Heart left ventricle (tissue), 16 donors: ENCODE measurements around the gene TMEM150A. TPM values are rescaled to one million over a fixed set of nuclear protein-coding genes. Genes with fewer than 3 reads are reported as not detected.

Experiments
- ATAC-seq, 4 donors: fragments of 200-7000 bp; cut with Tn5 transposase; one replicate each; pipeline ENCODE4 v1.9.1; 2020 to 2022; ENCODE audit warnings: moderate library complexity in 4 of 4, mild to moderate bottlenecking in 3 of 4, moderate number of reproducible peaks in 1 of 4
- DNase-seq, 5 donors: peaks; one replicate each; pipeline ENCODE4 v3.0.0-alpha.2; 2020
- H3K27ac ChIP-seq, 12 donors: fragments of 200-600 bp; sonication (generic) in 4 of 12; one replicate each; pipeline versions ENCODE4 v1.5.0 to v1.8.0; 2016 to 2022; ENCODE audit warnings: mild to moderate bottlenecking in 2 of 12
- H3K27me3 ChIP-seq, 9 donors: fragments of 200-600 bp; sonication (generic) in 2 of 9; one replicate each; pipeline versions ENCODE4 v1.5.1 to v1.8.0; 2016 to 2022; ENCODE audit warnings: mild to moderate bottlenecking in 3 of 9
- H3K36me3 ChIP-seq, 9 donors: fragments of 200-600 bp; sonication (generic) in 2 of 9; one replicate each; pipeline versions ENCODE4 v1.5.0 to v1.8.0; 2018 to 2022; ENCODE audit warnings: mild to moderate bottlenecking in 2 of 9
- H3K4me1 ChIP-seq, 12 donors: fragments of 200-600 bp; sonication (generic) in 4 of 12; one replicate each; pipeline versions ENCODE4 v1.5.0 to v1.8.0; 2016 to 2022; ENCODE audit warnings: mild to moderate bottlenecking in 3 of 12
- H3K4me3 ChIP-seq, 12 donors: fragments of 200-600 bp; sonication (generic) in 4 of 12; one replicate each; pipeline versions ENCODE4 v1.5.0 to v1.8.0; 2017 to 2022; ENCODE audit warnings: mild to moderate bottlenecking in 9 of 12, moderate library complexity in 4 of 12
- H3K9me3 ChIP-seq, 12 donors: fragments of 200-600 bp; sonication (generic) in 4 of 12; one replicate each; pipeline versions ENCODE4 v1.5.0 to v1.8.0; 2016 to 2022; ENCODE audit warnings: mild to moderate bottlenecking in 1 of 12
- POLR2A ChIP-seq, 2 donors: fragments of 450-650 bp; IDR thresholded peaks; one replicate each; pipeline ENCODE4 v1.6.1; 2017; ENCODE audit warnings: antibody characterized with exemption in 2 of 2, mild to moderate bottlenecking in 2 of 2, moderate library complexity in 2 of 2
- WGBS, 4 donors: extraction: QIAGEN DNeasy Blood & Tissue Kit in 2 of 4; methylation state at CpG; one replicate each; pipeline versions ENCODE4 v1.1.5 to v1.1.7; 2013 to 2018; 5-methylcytosine and 5-hydroxymethylcytosine counted together
- intact Hi-C, 10 donors: fragments of 100-400 bp; cut with DNase I; formaldehyde crosslinking; loops; one replicate each; pipeline versions ENCODE4 v1.11.1 to v1.14.2; 2022
- polyA plus RNA-seq, 2 donors: library from polyadenylated mRNA; stranded (reverse); fragments of 200-250 nt; gene quantifications; one replicate each; pipeline ENCODE4 v1.2.3, GENCODE V29; 2013
- total RNA-seq, 9 donors: library from RNA; depleted of rRNA in 2 of 9; stranded (reverse); fragments of >200 nt in 2 of 9; fragmentation: NEBNext Ultra II Directional in 3 of 9; extraction: Animal tissue kit (Norgen Biotek cat#: 25700) in 3 of 9; gene quantifications; one replicate each; pipeline versions ENCODE4 v1.1.0 to v1.2.4, GENCODE V29; 2016 to 2023
- TF ChIP-seq, protein P1 (sequence below), 12 donors: fragments of 200-600 bp; sonication (generic) in 4 of 12; IDR thresholded peaks; one replicate each; pipeline versions ENCODE4 v1.5.0 to v1.8.0; 2018 to 2022; ENCODE audit warnings: antibody characterized with exemption in 12 of 12, mild to moderate bottlenecking in 5 of 12
- donor health status: ischemic (EF 13 %, LVEDD 7.1; RV severe dilation, severe dysfunction).
- donor health status: healthy with polysubstance abuse.
- donor health status: DM: no; HTN: yes; CAD: no.
- donor health status: DM: no; HTN: no; CAD: no.
- donor health status: ischemic (EF 25% LVEDD 6.9; RV normal size, moderate dysfunction).
- donor health status: ischemic (EF 25% LVEDD 5.7; RV mildly dilated, moderate dysfunction).
- donor health status: healthy.
- donor health status: DM: yes; HTN: yes; CAD: no.
- donor health status: ischemic (EF 35%, LVEDD 5.7; RV mildly dilated, moderate dysfunction).
- donor health status: nonischemic (EF 11% LVEDD 7.7; RV severe dilation, severe dysfunction).
- donor health status: DM: yes; HTN: yes; CAD: no.
- donor health status: PGD.
- donor health status: ischemic (EF 29% LVEDD 5.4; RV normal size, mild dysfunction).
- donor health status: nonischemic (EF 23%, LVEDD 6.1; RV moderate dilation, normal function).

Gene TMEM150A
- total and polyA plus RNA-seq, 11 donors: 6.4 to 20.8 (median 11.5) TPM

DNA sequence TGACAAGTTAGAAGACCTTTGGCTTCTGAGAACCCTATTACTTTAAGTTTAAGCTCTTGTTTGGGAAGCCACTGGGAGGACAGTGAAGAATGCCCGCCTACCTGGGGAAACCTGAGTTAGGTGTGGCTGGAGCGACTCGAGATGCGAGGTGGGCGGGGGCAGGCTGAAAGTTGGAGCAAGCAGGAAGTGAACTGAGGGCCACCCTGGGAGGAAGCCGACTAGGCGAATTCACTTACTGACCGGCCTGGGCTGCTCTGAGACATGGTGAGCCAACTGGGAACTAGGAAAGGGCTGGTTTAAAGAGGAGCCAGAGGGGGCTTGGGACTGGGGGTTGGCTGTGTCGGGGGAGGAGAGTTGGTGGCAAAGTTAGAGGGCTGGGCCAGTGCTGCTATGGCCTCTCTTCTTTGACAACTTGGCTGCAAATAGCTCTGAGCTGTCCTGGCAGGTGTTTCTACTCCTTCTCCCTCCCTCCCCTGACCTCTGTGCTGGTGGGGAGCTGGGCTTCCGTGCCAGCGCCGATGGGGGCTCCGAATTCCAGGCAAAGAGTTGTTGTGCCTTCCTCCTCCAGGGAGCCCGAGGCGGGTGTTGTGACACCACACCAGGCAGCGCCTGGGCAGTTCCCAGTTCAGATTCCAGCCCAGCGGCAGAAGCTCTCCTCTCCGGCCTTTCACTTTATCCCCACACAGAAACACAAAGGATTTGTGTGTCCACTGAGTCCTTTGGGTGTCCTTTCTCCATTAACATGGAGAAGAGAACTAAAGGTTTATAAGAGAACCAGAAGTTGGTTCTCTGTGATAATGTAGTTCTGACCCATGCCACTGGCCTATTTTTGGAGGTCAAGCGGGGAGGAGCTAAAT, 24.9 kb downstream of the TMEM150A start, which contains the start of gene VAMP8:
Gene VAMP8, plus strand, starts transcription at position 201 of the 857 bp plus-strand sequence. Its CDS starts 61 bp downstream, at position 262.
- Histone ChIP-seq H3K36me3 (peaks cover 0 to 11% (median 0%) of the 10 kb centered on the region in 9 donors), H3K4me3 (peak within 1 kb of the TSS in 9 of 12 donors; percentile 10 to 60 (median 29)), H3K9me3 (no peaks in the 10 kb centered on the region), H3K4me1 (peaks cover 0 to 45% (median 18%) of the 10 kb centered on the region in 12 donors), H3K27ac (peak within 1 kb of the TSS; percentile 41 to 90 (median 60)), H3K27me3 (no peaks in the 10 kb centered on the region)
- TF ChIP-seq POLR2A (IDR thresholded peaks at IDR 0.05): no peak
- TF ChIP-seq, protein P1, sequence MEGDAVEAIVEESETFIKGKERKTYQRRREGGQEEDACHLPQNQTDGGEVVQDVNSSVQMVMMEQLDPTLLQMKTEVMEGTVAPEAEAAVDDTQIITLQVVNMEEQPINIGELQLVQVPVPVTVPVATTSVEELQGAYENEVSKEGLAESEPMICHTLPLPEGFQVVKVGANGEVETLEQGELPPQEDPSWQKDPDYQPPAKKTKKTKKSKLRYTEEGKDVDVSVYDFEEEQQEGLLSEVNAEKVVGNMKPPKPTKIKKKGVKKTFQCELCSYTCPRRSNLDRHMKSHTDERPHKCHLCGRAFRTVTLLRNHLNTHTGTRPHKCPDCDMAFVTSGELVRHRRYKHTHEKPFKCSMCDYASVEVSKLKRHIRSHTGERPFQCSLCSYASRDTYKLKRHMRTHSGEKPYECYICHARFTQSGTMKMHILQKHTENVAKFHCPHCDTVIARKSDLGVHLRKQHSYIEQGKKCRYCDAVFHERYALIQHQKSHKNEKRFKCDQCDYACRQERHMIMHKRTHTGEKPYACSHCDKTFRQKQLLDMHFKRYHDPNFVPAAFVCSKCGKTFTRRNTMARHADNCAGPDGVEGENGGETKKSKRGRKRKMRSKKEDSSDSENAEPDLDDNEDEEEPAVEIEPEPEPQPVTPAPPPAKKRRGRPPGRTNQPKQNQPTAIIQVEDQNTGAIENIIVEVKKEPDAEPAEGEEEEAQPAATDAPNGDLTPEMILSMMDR (IDR thresholded peaks at IDR 0.05): no peak
- intact Hi-C loops: no loop called here
- 51 to 60% (median 56%) methylated on average over 19 of the region's 19 CpGs for WGBS, 4 donors
- peak; percentile 16 to 53 (median 48) for ATAC-seq
- peak in 2 of 5 donors; percentile 62 to 75 for DNase-seq

GRCh38 chr2:85577063-85577385, 25.5 kb downstream of the TMEM150A start:
- H3K27me3 ChIP-seq: no peaks in the 10 kb centered on the region
- 74 to 79% (median 77%) methylated on average over 3 of the region's 3 CpGs for WGBS, 4 donors
- intact Hi-C loops: no loop called here
- H3K36me3 ChIP-seq: peaks cover 0 to 7% (median 0%) of the 10 kb centered on the region in 9 donors
- peak overlapping the region in 5 of 12 donors; percentile 28 to 60 (median 50) for H3K4me3 ChIP-seq
- H3K27ac ChIP-seq: peak overlapping the region in 5 of 12 donors; percentile 63 to 90 (median 69)
- DNase-seq (no peak), ATAC-seq (no peak)
- H3K9me3 ChIP-seq: no peaks in the 10 kb centered on the region
- peaks cover 0 to 40% (median 18%) of the 10 kb centered on the region in 12 donors for H3K4me1 ChIP-seq
- TF ChIP-seq, protein P1 (IDR thresholded peaks at IDR 0.05): no peak
- no peak for TF ChIP-seq POLR2A (IDR thresholded peaks at IDR 0.05)

- H3K27ac ChIP-seq: no peak overlapping the region
- no peak for ATAC-seq
- H3K4me3 ChIP-seq: no peak overlapping the region
- 85 to 92% (median 87%) methylated on average over 8 of the region's 8 CpGs for WGBS, 4 donors
- no peaks in the 10 kb centered on the region for H3K27me3 ChIP-seq
- H3K9me3 ChIP-seq: no peaks in the 10 kb centered on the region
- H3K36me3 ChIP-seq: no peaks in the 10 kb centered on the region
- peaks cover 0 to 30% (median 18%) of the 10 kb centered on the region in 12 donors for H3K4me1 ChIP-seq
- TF ChIP-seq, protein P1 (IDR thresholded peaks at IDR 0.05): no peak
- TF ChIP-seq POLR2A (IDR thresholded peaks at IDR 0.05): no peak
- no peak for DNase-seq
- intact Hi-C loops: no loop called here
Observed at GRCh38 chr2:85575739-85576138, 26.8 kb downstream of the TMEM150A start.

DNA sequence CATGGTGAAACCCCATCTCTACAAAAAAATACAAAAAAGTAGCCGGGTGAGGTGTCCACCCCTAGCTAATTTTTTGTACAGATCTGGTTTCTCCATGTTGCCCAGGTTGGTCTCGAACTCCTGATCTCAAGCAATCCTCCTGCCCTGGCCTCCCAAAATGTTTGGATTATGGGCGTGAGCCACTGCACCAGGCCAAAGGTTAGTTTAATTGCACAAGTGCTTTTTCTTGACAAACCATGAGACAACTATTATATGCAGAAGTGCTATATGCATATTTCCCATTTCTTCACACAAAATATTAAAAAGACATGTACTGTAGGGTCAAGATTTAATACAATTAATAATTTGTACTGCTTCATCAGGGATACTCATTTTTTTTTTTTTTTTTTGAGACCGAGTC, 36.2 kb downstream of the TMEM150A start:
- no peak overlapping the region for H3K4me3 ChIP-seq
- peaks cover 0 to 12% (median 3%) of the 10 kb centered on the region in 12 donors for H3K4me1 ChIP-seq
- H3K27ac ChIP-seq: no peak overlapping the region
- no peaks in the 10 kb centered on the region for H3K9me3 ChIP-seq
- no peak for ATAC-seq
- no peak for DNase-seq
- H3K27me3 ChIP-seq: no peaks in the 10 kb centered on the region
- H3K36me3 ChIP-seq: no peaks in the 10 kb centered on the region
- intact Hi-C loops: loop anchor here in 1 of 10 donors (5.0 kb wide), 1 partner anchor 36 kb away; the partner anchor contains the start of gene TMEM150A
- TF ChIP-seq, protein P1 (IDR thresholded peaks at IDR 0.05): no peak
- no peak for TF ChIP-seq POLR2A (IDR thresholded peaks at IDR 0.05)
- WGBS, 4 donors: 79 to 86% (median 81%) methylated on average over 4 of the region's 4 CpGs
